Measurements from ENCODE around the gene IREB2.

The IREB2 gene

DNA sequence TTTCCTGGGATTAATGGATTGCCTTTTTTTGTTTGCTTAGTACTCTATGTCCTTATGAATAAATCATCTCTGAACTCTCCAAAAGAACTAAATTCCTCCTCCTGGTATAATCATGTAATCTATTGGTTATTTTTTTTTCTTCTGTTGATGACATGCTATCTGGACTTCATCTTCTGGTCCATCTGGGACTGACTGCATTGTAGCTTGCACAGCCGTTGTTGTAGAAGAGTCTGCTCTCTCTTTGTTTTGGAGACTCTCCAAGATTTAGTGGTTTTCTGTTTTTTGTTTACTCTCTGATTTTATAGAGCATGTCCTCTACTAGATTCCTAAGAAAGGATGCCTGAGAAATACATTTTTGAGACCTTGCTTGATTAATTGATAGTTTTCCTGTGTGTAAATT, 19.1 kb downstream of the IREB2 start:
- peaks cover 0 to 3% of the 10 kb centered on the region in 2 donors for H3K36me3 ChIP-seq (ENCODE audit: control insufficient read depth in 2 of 2, insufficient read depth in 2 of 2, low read length in 2 of 2)
- H3K27me3 ChIP-seq (ENCODE audit: control insufficient read depth in 2 of 2, insufficient read depth in 2 of 2, low read length in 2 of 2) = no peaks in the 10 kb centered on the region
- no peak overlapping the region for H3K9ac ChIP-seq (ENCODE audit: low read depth in 1 of 2, low read length in 2 of 2)
- H3K4me3 ChIP-seq (ENCODE audit: low read length in 2 of 2) = no peak overlapping the region
- H3K4me1 ChIP-seq (ENCODE audit: control insufficient read depth in 2 of 2, insufficient read depth in 2 of 2, low read length in 2 of 2) = peaks cover 16 to 19% of the 10 kb centered on the region in 2 donors
- no peak overlapping the region for H3K27ac ChIP-seq (ENCODE audit: low read depth in 2 of 2, low read length in 2 of 2)
- H3K9me3 ChIP-seq (ENCODE audit: control insufficient read depth in 2 of 2, low read length in 2 of 2) = no peaks in the 10 kb centered on the region

DNA sequence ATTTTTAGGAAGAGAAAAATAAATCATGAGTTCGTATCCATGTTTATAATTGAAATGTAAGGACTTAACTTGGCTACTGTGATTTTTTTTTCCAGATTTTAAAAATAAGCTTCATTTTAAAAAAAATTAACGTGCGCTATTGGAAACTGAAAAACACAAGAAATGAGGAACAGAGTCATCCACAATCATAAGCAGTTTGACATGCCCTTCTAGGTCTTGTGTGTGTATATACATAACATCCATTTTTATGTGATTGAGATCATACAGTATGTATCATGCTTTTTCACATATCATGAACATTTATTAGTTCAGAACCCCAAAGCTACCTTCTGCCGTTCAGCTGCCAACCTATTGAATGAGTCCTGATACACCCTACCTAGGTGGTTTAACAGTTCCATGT, 22.7 kb downstream of the IREB2 start:
- Histone ChIP-seq H3K4me3 (ENCODE audit: low read length in 2 of 2) (no peak overlapping the region), H3K4me1 (ENCODE audit: control insufficient read depth in 2 of 2, insufficient read depth in 2 of 2, low read length in 2 of 2) (peaks cover 3 to 11% of the 10 kb centered on the region in 2 donors), H3K36me3 (ENCODE audit: control insufficient read depth in 2 of 2, insufficient read depth in 2 of 2, low read length in 2 of 2) (peaks cover 24 to 27% of the 10 kb centered on the region in 2 donors), H3K9me3 (ENCODE audit: control insufficient read depth in 2 of 2, low read length in 2 of 2) (no peaks in the 10 kb centered on the region), H3K9ac (ENCODE audit: low read depth in 1 of 2, low read length in 2 of 2) (no peak overlapping the region), H3K27me3 (ENCODE audit: control insufficient read depth in 2 of 2, insufficient read depth in 2 of 2, low read length in 2 of 2) (no peaks in the 10 kb centered on the region), H3K27ac (ENCODE audit: low read depth in 2 of 2, low read length in 2 of 2) (no peak overlapping the region)

DNA sequence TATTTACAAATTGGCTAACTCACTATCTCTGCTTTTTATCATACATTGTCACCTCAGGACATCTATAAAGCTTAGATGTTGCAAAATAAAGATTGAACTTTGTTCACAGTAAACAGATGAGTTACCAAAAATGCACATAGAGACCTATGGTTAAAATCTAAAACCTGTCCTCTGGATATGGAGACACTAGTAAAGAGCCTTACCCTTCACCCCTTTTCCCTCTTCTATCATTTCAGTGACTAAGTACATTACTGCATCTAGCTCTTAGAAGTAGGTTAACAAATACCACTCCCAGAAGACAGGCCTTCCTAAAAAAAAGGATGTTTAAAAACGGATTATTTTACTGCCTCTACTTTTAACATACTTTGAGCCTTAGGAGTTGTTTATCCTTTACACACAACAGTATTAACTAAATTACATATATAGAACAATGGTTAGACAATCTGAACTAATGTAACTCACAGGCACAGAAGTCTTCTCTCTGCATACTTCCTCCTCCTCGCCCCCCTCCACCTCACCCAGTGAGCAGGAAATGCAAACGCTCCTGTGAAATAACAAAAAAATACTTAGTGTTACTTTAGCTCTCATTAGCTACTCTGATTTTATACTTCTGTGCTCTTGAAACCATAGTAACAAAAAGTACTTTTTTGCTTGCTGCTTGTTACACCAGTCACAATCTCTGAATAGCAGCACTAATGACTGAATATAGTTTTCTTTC, 23.3 kb downstream of the IREB2 start:
- Histone ChIP-seq H3K36me3 (ENCODE audit: control insufficient read depth in 2 of 2, insufficient read depth in 2 of 2, low read length in 2 of 2) (peaks cover 29 to 33% of the 10 kb centered on the region in 2 donors), H3K27ac (ENCODE audit: low read depth in 2 of 2, low read length in 2 of 2) (no peak overlapping the region), H3K9ac (ENCODE audit: low read depth in 1 of 2, low read length in 2 of 2) (no peak overlapping the region), H3K4me1 (ENCODE audit: control insufficient read depth in 2 of 2, insufficient read depth in 2 of 2, low read length in 2 of 2) (peaks cover 0 to 7% of the 10 kb centered on the region in 2 donors), H3K4me3 (ENCODE audit: low read length in 2 of 2) (no peak overlapping the region), H3K9me3 (ENCODE audit: control insufficient read depth in 2 of 2, low read length in 2 of 2) (no peaks in the 10 kb centered on the region), H3K27me3 (ENCODE audit: control insufficient read depth in 2 of 2, insufficient read depth in 2 of 2, low read length in 2 of 2) (no peaks in the 10 kb centered on the region)

DNA sequence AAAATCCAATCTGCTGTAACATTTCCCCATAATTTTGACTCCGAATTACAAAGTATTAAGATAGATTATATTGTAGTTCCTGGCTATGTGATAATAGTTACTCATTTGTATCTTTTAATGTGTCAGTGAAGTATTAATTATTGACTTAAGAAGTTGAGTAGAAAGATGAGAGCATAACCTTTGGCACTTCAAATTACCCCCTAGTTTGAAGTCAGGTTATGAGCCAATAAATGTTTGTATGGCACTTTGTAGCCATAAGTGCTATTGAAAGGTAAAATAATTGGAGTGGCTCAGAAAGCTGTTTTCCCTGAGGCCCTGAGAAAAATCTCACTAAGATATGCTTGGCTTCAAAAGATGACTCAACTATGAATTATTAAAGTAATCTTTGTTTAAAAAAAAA, 31.0 kb downstream of the IREB2 start:
- Histone ChIP-seq H3K4me3 (ENCODE audit: low read length in 2 of 2) (no peak overlapping the region), H3K4me1 (ENCODE audit: control insufficient read depth in 2 of 2, insufficient read depth in 2 of 2, low read length in 2 of 2) (no peaks in the 10 kb centered on the region), H3K27ac (ENCODE audit: low read depth in 2 of 2, low read length in 2 of 2) (no peak overlapping the region), H3K9me3 (ENCODE audit: control insufficient read depth in 2 of 2, low read length in 2 of 2) (no peaks in the 10 kb centered on the region), H3K9ac (ENCODE audit: low read depth in 1 of 2, low read length in 2 of 2) (no peak overlapping the region), H3K27me3 (ENCODE audit: control insufficient read depth in 2 of 2, insufficient read depth in 2 of 2, low read length in 2 of 2) (no peaks in the 10 kb centered on the region), H3K36me3 (ENCODE audit: control insufficient read depth in 2 of 2, insufficient read depth in 2 of 2, low read length in 2 of 2) (peaks cover 68 to 73% of the 10 kb centered on the region in 2 donors)

DNA sequence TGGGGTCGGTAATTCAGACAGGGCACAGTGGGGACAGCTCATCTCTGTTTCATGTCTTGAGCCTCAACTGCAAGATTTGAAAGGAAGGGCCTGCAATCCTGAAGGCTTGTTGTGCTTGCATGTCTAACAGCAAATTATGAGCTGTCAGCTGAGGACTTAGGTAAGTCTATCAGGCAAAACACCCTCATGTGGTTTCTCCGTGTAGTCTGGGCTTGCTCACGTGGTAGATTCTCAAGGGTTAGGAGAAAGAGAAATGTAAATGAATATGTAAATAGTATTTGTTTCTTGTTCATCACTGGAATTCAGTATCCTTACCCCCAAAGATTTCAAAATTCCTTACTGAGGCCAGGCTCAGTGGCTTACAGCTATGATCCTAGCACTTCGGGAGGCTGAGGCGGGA, 39.3 kb downstream of the IREB2 start:
- Histone ChIP-seq H3K36me3 (ENCODE audit: control insufficient read depth in 2 of 2, insufficient read depth in 2 of 2, low read length in 2 of 2) (peaks cover 42 to 59% of the 10 kb centered on the region in 2 donors), H3K4me3 (ENCODE audit: low read length in 2 of 2) (no peak overlapping the region), H3K9ac (ENCODE audit: low read depth in 1 of 2, low read length in 2 of 2) (no peak overlapping the region), H3K4me1 (ENCODE audit: control insufficient read depth in 2 of 2, insufficient read depth in 2 of 2, low read length in 2 of 2) (no peaks in the 10 kb centered on the region), H3K27ac (ENCODE audit: low read depth in 2 of 2, low read length in 2 of 2) (no peak overlapping the region), H3K9me3 (ENCODE audit: control insufficient read depth in 2 of 2, low read length in 2 of 2) (no peaks in the 10 kb centered on the region), H3K27me3 (ENCODE audit: control insufficient read depth in 2 of 2, insufficient read depth in 2 of 2, low read length in 2 of 2) (no peaks in the 10 kb centered on the region)

DNA sequence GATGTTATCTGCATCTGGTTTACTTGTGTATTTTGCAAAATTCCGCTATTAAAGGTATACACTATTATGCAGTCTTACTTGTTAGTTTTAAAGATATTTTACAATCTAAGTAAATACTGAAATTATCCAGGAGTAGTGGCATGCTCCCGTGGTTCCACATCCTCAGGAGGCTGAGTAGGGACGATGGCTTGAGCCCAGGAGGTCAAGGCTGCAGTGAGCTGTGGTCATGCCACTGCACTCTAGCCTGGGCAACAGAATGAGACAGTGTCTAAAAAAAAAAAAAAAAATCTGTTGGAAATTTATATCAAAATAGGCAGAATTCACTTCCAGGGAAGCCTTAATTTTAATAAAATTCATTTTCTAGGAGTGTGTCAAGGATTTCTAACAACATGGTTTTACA, 41.6 kb downstream of the IREB2 start:
- H3K27me3 ChIP-seq (ENCODE audit: control insufficient read depth in 2 of 2, insufficient read depth in 2 of 2, low read length in 2 of 2) = no peaks in the 10 kb centered on the region

DNA sequence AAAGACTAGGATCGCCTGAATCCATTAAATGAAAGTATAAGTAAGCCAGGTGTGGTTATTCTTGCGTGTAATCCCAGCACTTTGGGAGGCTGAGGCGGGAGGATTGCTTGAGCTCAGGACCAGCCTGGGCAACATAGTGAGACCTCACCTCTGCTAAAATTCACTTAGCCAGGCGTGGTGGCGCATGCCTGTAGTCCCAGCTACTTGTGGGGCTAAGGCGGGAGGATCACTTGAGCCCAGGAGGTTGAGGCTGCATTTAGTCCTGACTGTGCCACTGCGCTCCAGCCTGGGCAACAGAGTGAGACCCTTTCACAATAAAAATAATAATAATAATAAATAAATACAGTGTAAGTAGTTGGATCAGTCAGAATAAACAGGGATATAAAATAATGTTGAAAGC, 43.9 kb downstream of the IREB2 start:
- Histone ChIP-seq H3K9me3 (ENCODE audit: control insufficient read depth in 2 of 2, low read length in 2 of 2) (no peaks in the 10 kb centered on the region), H3K9ac (ENCODE audit: low read depth in 1 of 2, low read length in 2 of 2) (no peak overlapping the region), H3K4me1 (ENCODE audit: control insufficient read depth in 2 of 2, insufficient read depth in 2 of 2, low read length in 2 of 2) (no peaks in the 10 kb centered on the region), H3K4me3 (ENCODE audit: low read length in 2 of 2) (no peak overlapping the region), H3K36me3 (ENCODE audit: control insufficient read depth in 2 of 2, insufficient read depth in 2 of 2, low read length in 2 of 2) (peaks cover 45 to 66% of the 10 kb centered on the region in 2 donors), H3K27ac (ENCODE audit: low read depth in 2 of 2, low read length in 2 of 2) (no peak overlapping the region), H3K27me3 (ENCODE audit: control insufficient read depth in 2 of 2, insufficient read depth in 2 of 2, low read length in 2 of 2) (no peaks in the 10 kb centered on the region)

More for the DNA sequence above, 41.6 kb downstream of the IREB2 start:
- Histone ChIP-seq H3K9ac (ENCODE audit: low read depth in 1 of 2, low read length in 2 of 2) (no peak overlapping the region), H3K4me1 (ENCODE audit: control insufficient read depth in 2 of 2, insufficient read depth in 2 of 2, low read length in 2 of 2) (no peaks in the 10 kb centered on the region), H3K27ac (ENCODE audit: low read depth in 2 of 2, low read length in 2 of 2) (no peak overlapping the region), H3K4me3 (ENCODE audit: low read length in 2 of 2) (no peak overlapping the region), H3K36me3 (ENCODE audit: control insufficient read depth in 2 of 2, insufficient read depth in 2 of 2, low read length in 2 of 2) (peaks cover 42 to 59% of the 10 kb centered on the region in 2 donors), H3K9me3 (ENCODE audit: control insufficient read depth in 2 of 2, low read length in 2 of 2) (no peaks in the 10 kb centered on the region)

DNA sequence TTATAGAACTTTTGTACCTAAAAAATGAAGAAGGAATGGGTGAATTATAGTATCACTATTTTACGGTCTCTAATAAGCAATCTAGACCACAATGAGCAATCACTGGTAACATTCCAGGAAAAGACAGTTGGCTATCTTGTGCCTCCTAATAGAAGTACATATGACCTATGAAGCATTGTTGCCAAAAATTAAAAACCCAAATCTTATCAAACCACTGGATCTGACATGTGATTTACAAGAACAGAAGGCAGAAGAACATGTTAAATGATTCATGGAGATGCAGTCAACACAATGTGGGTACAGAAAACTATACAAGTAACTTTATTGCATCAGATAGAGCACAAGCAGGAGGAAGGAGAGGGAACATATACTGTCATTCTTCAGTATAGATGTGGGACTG, 54.9 kb downstream of the IREB2 start:
- no peaks in the 10 kb centered on the region for H3K4me1 ChIP-seq (ENCODE audit: control insufficient read depth in 2 of 2, insufficient read depth in 2 of 2, low read length in 2 of 2)
- no peak overlapping the region for H3K9ac ChIP-seq (ENCODE audit: low read depth in 1 of 2, low read length in 2 of 2)
- no peak overlapping the region for H3K27ac ChIP-seq (ENCODE audit: low read depth in 2 of 2, low read length in 2 of 2)
- H3K27me3 ChIP-seq (ENCODE audit: control insufficient read depth in 2 of 2, insufficient read depth in 2 of 2, low read length in 2 of 2) = no peaks in the 10 kb centered on the region
- H3K36me3 ChIP-seq (ENCODE audit: control insufficient read depth in 2 of 2, insufficient read depth in 2 of 2, low read length in 2 of 2) = peaks cover 48 to 65% of the 10 kb centered on the region in 2 donors
- no peaks in the 10 kb centered on the region for H3K9me3 ChIP-seq (ENCODE audit: control insufficient read depth in 2 of 2, low read length in 2 of 2)
- H3K4me3 ChIP-seq (ENCODE audit: low read length in 2 of 2) = no peak overlapping the region

DNA sequence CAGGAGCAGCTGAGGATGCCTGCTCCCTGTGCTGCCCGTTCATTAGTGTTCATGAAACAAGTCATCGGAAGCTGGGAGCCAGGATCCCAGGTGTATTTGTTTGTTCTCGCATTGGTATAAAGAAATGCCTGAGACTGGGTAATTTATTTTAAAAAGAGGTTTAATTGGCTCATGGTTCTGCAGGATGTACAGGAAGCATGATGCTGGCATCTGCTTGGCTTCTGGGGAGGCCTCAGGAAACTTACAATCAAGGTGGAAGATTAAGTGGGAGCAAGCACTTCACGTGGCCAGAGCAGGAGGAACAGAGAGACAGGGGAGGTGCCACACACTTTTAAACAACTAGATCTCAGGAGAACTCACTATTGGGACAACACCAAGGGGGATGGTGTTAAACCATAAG, 63.8 kb downstream of the IREB2 start:
- Histone ChIP-seq H3K4me1 (ENCODE audit: control insufficient read depth in 2 of 2, insufficient read depth in 2 of 2, low read length in 2 of 2) (no peaks in the 10 kb centered on the region), H3K36me3 (ENCODE audit: control insufficient read depth in 2 of 2, insufficient read depth in 2 of 2, low read length in 2 of 2) (peaks cover 15 to 17% of the 10 kb centered on the region in 2 donors), H3K4me3 (ENCODE audit: low read length in 2 of 2) (no peak overlapping the region), H3K27ac (ENCODE audit: low read depth in 2 of 2, low read length in 2 of 2) (no peak overlapping the region), H3K27me3 (ENCODE audit: control insufficient read depth in 2 of 2, insufficient read depth in 2 of 2, low read length in 2 of 2) (no peaks in the 10 kb centered on the region), H3K9me3 (ENCODE audit: control insufficient read depth in 2 of 2, low read length in 2 of 2) (no peaks in the 10 kb centered on the region), H3K9ac (ENCODE audit: low read depth in 1 of 2, low read length in 2 of 2) (no peak overlapping the region)

DNA sequence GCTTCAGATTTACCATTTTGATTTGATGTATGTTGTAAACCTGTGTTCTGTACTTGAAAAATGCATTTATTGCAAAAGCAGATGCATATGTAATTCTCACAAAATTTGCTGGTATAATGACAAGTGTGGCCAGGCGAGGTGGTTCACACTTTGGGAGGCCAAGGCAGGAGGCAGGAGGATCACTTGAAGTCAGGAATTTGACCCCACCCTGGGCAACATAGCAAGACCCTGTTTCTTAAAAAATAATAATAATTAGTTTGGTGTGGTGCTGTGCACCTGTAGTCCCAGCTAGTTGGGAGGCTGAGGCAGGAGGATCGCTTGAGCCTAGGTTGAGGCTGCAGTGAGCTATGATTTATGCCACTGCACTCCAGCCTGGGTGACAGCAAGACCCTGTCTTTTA, 64.6 kb downstream of the IREB2 start:
- H3K9ac ChIP-seq (ENCODE audit: low read depth in 1 of 2, low read length in 2 of 2) = no peak overlapping the region
- no peaks in the 10 kb centered on the region for H3K27me3 ChIP-seq (ENCODE audit: control insufficient read depth in 2 of 2, insufficient read depth in 2 of 2, low read length in 2 of 2)
- no peaks in the 10 kb centered on the region for H3K9me3 ChIP-seq (ENCODE audit: control insufficient read depth in 2 of 2, low read length in 2 of 2)
- no peak overlapping the region for H3K4me3 ChIP-seq (ENCODE audit: low read length in 2 of 2)
- H3K27ac ChIP-seq (ENCODE audit: low read depth in 2 of 2, low read length in 2 of 2) = no peak overlapping the region
- no peaks in the 10 kb centered on the region for H3K4me1 ChIP-seq (ENCODE audit: control insufficient read depth in 2 of 2, insufficient read depth in 2 of 2, low read length in 2 of 2)
- H3K36me3 ChIP-seq (ENCODE audit: control insufficient read depth in 2 of 2, insufficient read depth in 2 of 2, low read length in 2 of 2) = peaks cover 11 to 12% of the 10 kb centered on the region in 2 donors

Data from mucosa of rectum (tissue), 2 donors.